Measurements from ENCODE around the gene CREB5. TPM values are rescaled to one million over a fixed set of nuclear protein-coding genes. Genes with fewer than 3 reads are reported as not detected.

The CREB5 gene
- total RNA-seq, 1 donor from 2014 or later: 4.6 TPM

GRCh38 chr7:28417321-28417940 is 5.1 kb downstream of the CREB5 start:
- no peak for DNase-seq (ENCODE audit: low spot score, unreplicated experiment)
- no peak for TF ChIP-seq CTCF (IDR thresholded peaks at IDR 0.05; ENCODE audit: unreplicated experiment)
- no peaks in the 10 kb centered on the region for H3K4me1 Mint-ChIP-seq (ENCODE audit: low read depth)
- H3K27ac Mint-ChIP-seq: no peak overlapping the region
- H3K9me3 Mint-ChIP-seq (ENCODE audit: low read depth): no peaks in the 10 kb centered on the region
- H3K4me3 Mint-ChIP-seq (ENCODE audit: low read depth): no peak overlapping the region
- no peaks in the 10 kb centered on the region for H3K36me3 Mint-ChIP-seq (ENCODE audit: insufficient read depth)
- H3K27me3 Mint-ChIP-seq: peaks cover 61% of the 10 kb centered on the region

- H3K27me3 Mint-ChIP-seq: peaks cover 57% of the 10 kb centered on the region
- DNase-seq (ENCODE audit: low spot score, unreplicated experiment): no peak
- no peaks in the 10 kb centered on the region for H3K36me3 Mint-ChIP-seq (ENCODE audit: insufficient read depth)
- TF ChIP-seq CTCF (IDR thresholded peaks at IDR 0.05; ENCODE audit: unreplicated experiment): no peak
- H3K4me3 Mint-ChIP-seq (ENCODE audit: low read depth): no peak overlapping the region
- no peak overlapping the region for H3K27ac Mint-ChIP-seq
- no peaks in the 10 kb centered on the region for H3K4me1 Mint-ChIP-seq (ENCODE audit: low read depth)
- H3K9me3 Mint-ChIP-seq (ENCODE audit: low read depth): no peaks in the 10 kb centered on the region
Measured at GRCh38 chr7:28418311-28418710, 6.0 kb downstream of the CREB5 start.

GRCh38 chr7:28418966-28419365 is 6.6 kb downstream of the CREB5 start:
- Mint-ChIP-seq H3K27me3 (peaks cover 54% of the 10 kb centered on the region), H3K9me3 (ENCODE audit: low read depth) (no peaks in the 10 kb centered on the region), H3K4me3 (ENCODE audit: low read depth) (no peak overlapping the region), H3K27ac (no peak overlapping the region), H3K36me3 (ENCODE audit: insufficient read depth) (no peaks in the 10 kb centered on the region), H3K4me1 (ENCODE audit: low read depth) (no peaks in the 10 kb centered on the region)
- no peak for TF ChIP-seq CTCF (IDR thresholded peaks at IDR 0.05; ENCODE audit: unreplicated experiment)
- DNase-seq (ENCODE audit: low spot score, unreplicated experiment): no peak

- Mint-ChIP-seq H3K36me3 (ENCODE audit: insufficient read depth) (no peaks in the 10 kb centered on the region), H3K4me1 (ENCODE audit: low read depth) (no peaks in the 10 kb centered on the region), H3K27me3 (peaks cover 52% of the 10 kb centered on the region), H3K9me3 (ENCODE audit: low read depth) (no peaks in the 10 kb centered on the region), H3K4me3 (ENCODE audit: low read depth) (no peak overlapping the region), H3K27ac (no peak overlapping the region)
- no peak for DNase-seq (ENCODE audit: low spot score, unreplicated experiment)
- no peak for TF ChIP-seq CTCF (IDR thresholded peaks at IDR 0.05; ENCODE audit: unreplicated experiment)
Measured at GRCh38 chr7:28419716-28420115, 7.4 kb downstream of the CREB5 start.

- H3K27ac Mint-ChIP-seq: no peak overlapping the region
- no peaks in the 10 kb centered on the region for H3K36me3 Mint-ChIP-seq (ENCODE audit: insufficient read depth)
- no peak for DNase-seq (ENCODE audit: low spot score, unreplicated experiment)
- peaks cover 37% of the 10 kb centered on the region for H3K27me3 Mint-ChIP-seq
- no peaks in the 10 kb centered on the region for H3K4me1 Mint-ChIP-seq (ENCODE audit: low read depth)
- H3K9me3 Mint-ChIP-seq (ENCODE audit: low read depth): no peaks in the 10 kb centered on the region
- H3K4me3 Mint-ChIP-seq (ENCODE audit: low read depth): no peak overlapping the region
- no peak for TF ChIP-seq CTCF (IDR thresholded peaks at IDR 0.05; ENCODE audit: unreplicated experiment)
Measured at GRCh38 chr7:28423112-28423511, 10.8 kb downstream of the CREB5 start.

All from progenitor cell of endocrine pancreas (in vitro differentiated cells).